GM12801 (cell line): ENCODE results near the gene DDX24.

ENCODE experiments used
- TF ChIP-seq, protein P1 (sequence below): IDR thresholded peaks from one replicate; pipeline ENCODE4 v1.5.1; 2011; ENCODE audit warnings: control low read depth; ENCODE audit not compliant: insufficient read length; ENCODE audit errors: extremely low read depth

DDX24 gene

DNA sequence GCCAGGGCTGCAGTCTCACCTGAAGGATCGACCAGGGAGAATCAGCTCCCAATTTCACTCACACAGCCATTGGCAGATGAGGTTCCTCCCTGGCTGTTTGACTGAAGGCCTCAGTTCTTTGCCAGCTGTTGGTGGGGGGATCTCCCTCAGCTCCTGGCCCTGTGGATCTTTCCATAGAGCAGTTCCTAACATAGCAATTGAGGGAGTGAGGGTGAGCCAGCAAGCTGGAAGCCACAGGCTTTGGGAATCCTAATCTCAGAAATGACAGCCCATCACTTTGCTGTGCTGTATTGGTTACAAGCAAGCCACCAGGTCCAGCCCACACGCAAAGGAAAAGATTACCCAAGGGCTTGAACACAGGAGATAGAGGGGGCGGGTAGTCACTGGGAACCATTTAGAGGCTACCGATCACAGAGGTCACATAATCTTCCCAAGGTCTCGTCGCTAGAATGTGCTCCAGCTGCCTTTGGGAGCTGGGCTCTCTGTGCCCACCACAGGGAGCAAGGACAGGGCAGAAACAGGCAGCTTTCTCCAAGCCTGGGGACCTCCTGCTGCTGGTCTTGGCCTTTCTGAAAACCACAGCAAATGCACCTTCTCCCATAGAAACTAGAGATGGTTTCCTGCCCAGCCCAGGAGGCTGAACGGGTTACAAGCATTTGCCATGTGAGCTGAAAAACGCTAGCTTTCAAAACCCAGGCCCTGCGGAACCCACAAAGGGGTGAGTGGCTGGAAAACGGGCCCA, 59.4 kb downstream of the DDX24 start:
- TF ChIP-seq, protein P1, sequence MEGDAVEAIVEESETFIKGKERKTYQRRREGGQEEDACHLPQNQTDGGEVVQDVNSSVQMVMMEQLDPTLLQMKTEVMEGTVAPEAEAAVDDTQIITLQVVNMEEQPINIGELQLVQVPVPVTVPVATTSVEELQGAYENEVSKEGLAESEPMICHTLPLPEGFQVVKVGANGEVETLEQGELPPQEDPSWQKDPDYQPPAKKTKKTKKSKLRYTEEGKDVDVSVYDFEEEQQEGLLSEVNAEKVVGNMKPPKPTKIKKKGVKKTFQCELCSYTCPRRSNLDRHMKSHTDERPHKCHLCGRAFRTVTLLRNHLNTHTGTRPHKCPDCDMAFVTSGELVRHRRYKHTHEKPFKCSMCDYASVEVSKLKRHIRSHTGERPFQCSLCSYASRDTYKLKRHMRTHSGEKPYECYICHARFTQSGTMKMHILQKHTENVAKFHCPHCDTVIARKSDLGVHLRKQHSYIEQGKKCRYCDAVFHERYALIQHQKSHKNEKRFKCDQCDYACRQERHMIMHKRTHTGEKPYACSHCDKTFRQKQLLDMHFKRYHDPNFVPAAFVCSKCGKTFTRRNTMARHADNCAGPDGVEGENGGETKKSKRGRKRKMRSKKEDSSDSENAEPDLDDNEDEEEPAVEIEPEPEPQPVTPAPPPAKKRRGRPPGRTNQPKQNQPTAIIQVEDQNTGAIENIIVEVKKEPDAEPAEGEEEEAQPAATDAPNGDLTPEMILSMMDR: no peak

DNA sequence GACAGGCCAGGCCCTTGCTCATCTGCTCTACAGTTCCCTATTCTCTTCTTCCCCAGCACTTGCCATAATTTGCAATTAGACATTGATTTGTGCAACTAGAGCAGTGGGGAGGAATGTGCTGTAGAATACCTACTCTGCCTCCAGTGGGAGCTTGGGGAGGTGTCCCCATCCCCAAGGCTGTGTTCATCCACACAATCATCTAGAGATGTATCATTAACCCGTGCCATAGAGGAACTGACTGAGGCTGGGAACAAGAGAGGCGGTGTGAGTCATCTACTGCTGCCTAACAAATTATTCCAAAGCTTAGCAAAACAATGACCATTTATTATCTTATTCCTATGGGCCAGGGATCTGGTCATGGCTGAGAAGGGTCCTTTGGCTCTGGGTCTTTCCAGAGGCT, 60.0 kb downstream of the DDX24 start:
- TF ChIP-seq, protein P1: no peak

DNA sequence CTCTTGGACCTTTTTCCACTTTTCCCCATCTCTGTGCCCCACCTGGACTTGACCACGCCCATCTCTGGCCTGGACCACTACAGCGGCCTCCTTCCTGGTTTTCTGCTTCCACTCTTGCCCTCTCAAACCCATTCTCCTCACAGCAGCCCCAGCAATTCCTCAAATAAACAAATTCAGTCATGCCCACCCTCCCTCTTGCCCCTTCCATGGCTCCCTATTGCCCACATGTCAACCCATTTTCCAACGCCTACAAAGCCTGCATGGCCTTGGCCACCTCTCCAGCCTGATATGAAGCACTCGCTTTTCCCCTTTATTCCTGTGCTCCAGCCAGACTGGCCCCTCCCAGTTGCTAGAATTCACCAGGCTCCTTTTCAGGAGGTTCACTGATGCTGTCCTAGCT, 60.7 kb downstream of the DDX24 start:
- TF ChIP-seq, protein P1: no peak

DNA sequence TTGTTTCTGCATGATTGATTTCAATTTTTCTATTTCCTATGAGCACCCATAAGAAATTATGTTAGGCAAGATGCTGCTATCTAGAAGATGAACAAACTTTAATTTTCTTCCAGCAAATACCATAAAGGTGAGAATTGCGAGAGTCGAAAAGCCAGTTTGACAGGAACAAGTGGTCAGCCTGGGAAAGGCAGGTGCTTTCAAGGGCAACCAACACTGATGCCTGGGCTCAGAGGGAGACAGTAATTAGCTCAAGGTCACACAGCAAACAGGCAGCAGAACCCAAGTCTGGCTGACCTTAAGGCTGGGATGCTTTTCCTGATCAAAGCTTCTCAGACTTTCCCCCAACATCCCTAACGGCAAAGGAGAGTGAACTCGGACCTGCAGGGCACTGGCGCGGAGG, 61.7 kb downstream of the DDX24 start:
- TF ChIP-seq, protein P1: no peak

DNA sequence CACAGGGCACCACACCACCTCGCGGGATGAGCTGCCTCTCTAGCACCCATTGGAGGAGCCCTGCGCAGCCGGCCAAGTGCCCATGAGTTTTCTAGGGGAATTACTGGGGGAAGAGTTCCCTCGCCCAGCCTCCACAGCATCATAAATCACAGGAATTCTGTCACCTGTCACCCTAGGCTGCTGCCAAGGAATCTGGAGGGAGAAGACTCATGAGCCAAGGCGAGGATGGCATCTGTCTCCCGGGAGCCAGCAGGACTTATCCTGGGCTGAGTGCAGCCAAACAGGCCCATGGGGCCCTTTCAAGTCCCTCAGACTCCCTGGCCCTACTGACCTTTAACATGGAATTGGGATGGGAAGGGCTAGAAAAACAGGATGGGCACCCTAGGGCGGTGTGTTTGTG, 62.7 kb downstream of the DDX24 start:
- TF ChIP-seq, protein P1: no peak

DNA sequence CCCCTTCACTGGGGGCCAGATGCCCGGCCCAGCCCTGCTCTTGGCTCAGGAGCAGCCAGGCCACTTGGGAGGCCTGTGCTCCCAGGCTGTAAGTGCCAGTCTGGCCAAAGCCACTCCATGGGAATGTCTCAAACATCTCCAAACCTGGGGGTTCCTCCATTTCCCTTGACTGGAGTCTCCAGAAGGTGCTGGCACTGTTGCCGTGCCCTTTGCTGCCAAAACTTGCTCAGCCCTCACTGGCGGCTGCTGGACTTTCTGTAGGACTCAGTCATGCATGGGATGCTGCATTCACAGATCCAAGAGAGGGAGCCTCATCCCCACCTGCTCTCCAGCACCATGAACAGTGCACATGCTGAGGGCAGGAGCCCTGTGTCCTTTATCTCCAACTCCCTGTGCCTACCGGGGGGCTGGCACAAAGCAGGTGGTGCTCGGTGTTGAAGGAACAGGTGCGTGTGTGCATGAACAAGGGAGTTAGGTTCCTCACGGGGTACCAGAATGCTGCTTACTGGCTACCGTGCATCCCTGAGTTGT, 64.5 kb downstream of the DDX24 start:
- TF ChIP-seq, protein P1: no peak

DNA sequence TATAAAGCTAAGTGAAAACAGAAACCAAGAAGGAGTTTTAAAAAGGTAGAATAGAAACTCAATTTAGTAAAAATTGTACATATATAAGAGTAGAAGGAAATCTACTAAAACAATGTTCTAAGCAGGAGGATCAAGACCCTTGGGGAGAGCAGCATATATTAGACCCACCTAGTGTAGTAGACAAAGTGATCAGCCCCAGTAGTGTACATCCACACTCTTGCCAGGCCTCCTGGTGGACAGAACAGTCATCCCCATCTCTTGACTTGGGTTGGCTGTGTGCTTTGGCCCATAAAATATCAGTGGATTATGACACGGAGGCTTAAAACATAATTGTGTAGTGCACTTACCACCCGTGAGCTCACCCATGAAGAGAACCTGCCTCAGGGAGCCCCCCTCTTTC, 65.8 kb downstream of the DDX24 start:
- TF ChIP-seq, protein P1: no peak
